Activated naive CD8-positive, alpha-beta T cell treated with anti-CD3 and anti-CD28 coated beads for 36 hours (primary cell): ENCODE results near the gene OLFML2B. TPM values are rescaled to one million over a fixed set of nuclear protein-coding genes. Genes with fewer than 3 reads are reported as not detected.

Experiments used
- DNase-seq: peaks from one replicate; pipeline ENCODE4 v3.0.0; 2021
- H3K27ac Mint-ChIP-seq: one replicate; pipeline ENCODE4 v1.8.0; 2022; ENCODE audit warnings: mild to moderate bottlenecking, moderate library complexity, mixed read lengths
- H3K27me3 Mint-ChIP-seq: one replicate; pipeline ENCODE4 v1.8.0; 2022; ENCODE audit warnings: mild to moderate bottlenecking, mixed read lengths
- H3K36me3 Mint-ChIP-seq: one replicate; pipeline ENCODE4 v1.8.0; 2021; ENCODE audit warnings: mild to moderate bottlenecking, mixed read lengths
- H3K4me1 Mint-ChIP-seq: one replicate; pipeline ENCODE4 v1.8.0; 2021; ENCODE audit warnings: mixed read lengths
- H3K4me3 Mint-ChIP-seq: one replicate; pipeline ENCODE4 v1.8.0; 2022; ENCODE audit warnings: mild to moderate bottlenecking, moderate library complexity, mixed read lengths
- H3K9me3 Mint-ChIP-seq: one replicate; pipeline ENCODE4 v1.8.0; 2022; ENCODE audit warnings: mixed read lengths
- total RNA-seq, 2 experiments: library from RNA; stranded (reverse); gene quantifications; one replicate each; pipeline ENCODE4 v1.2.3, GENCODE V29; 2021

Gene OLFML2B
- total RNA-seq, 2 experiments from 2014 or later = 0.12 TPM; not detected in 1

- Mint-ChIP-seq H3K9me3 (no peaks in the 10 kb centered on the region), H3K27ac (no peak overlapping the region), H3K4me1 (peaks cover 8% of the 10 kb centered on the region), H3K4me3 (no peak overlapping the region), H3K27me3 (peaks cover 4% of the 10 kb centered on the region), H3K36me3 (no peaks in the 10 kb centered on the region)
- no peak for DNase-seq
Observed at GRCh38 chr1:162003830-162004215, 19.8 kb downstream of the OLFML2B start.

GRCh38 chr1:162003061-162003829 lies 20.4 kb downstream of the OLFML2B start:
- H3K36me3 Mint-ChIP-seq = no peaks in the 10 kb centered on the region
- no peak for DNase-seq
- H3K27ac Mint-ChIP-seq = no peak overlapping the region
- no peak overlapping the region for H3K4me3 Mint-ChIP-seq
- H3K27me3 Mint-ChIP-seq = peaks cover 4% of the 10 kb centered on the region
- peaks cover 8% of the 10 kb centered on the region for H3K4me1 Mint-ChIP-seq
- no peaks in the 10 kb centered on the region for H3K9me3 Mint-ChIP-seq

- peaks cover 8% of the 10 kb centered on the region for H3K4me1 Mint-ChIP-seq
- H3K27me3 Mint-ChIP-seq = peaks cover 4% of the 10 kb centered on the region
- no peaks in the 10 kb centered on the region for H3K36me3 Mint-ChIP-seq
- H3K27ac Mint-ChIP-seq = no peak overlapping the region
- no peak for DNase-seq
- no peaks in the 10 kb centered on the region for H3K9me3 Mint-ChIP-seq
- no peak overlapping the region for H3K4me3 Mint-ChIP-seq
Observed at GRCh38 chr1:162000053-162000420, 23.6 kb downstream of the OLFML2B start.

- Mint-ChIP-seq H3K27me3 (peaks cover 4% of the 10 kb centered on the region), H3K9me3 (no peaks in the 10 kb centered on the region), H3K4me3 (no peak overlapping the region), H3K27ac (no peak overlapping the region), H3K4me1 (peaks cover 4% of the 10 kb centered on the region), H3K36me3 (no peaks in the 10 kb centered on the region)
- DNase-seq = no peak
Observed at GRCh38 chr1:161999301-162000052, 24.2 kb downstream of the OLFML2B start.

- Mint-ChIP-seq H3K27ac (no peak overlapping the region), H3K9me3 (no peaks in the 10 kb centered on the region), H3K4me3 (no peak overlapping the region)
Observed at GRCh38 chr1:161998811-161999210, 24.9 kb downstream of the OLFML2B start.

GRCh38 chr1:161997152-161997551 lies 26.5 kb downstream of the OLFML2B start:
- H3K4me3 Mint-ChIP-seq = no peak overlapping the region
- no peaks in the 10 kb centered on the region for H3K4me1 Mint-ChIP-seq
- no peak for DNase-seq
- H3K36me3 Mint-ChIP-seq = no peaks in the 10 kb centered on the region
- H3K27me3 Mint-ChIP-seq = no peaks in the 10 kb centered on the region
- no peak overlapping the region for H3K27ac Mint-ChIP-seq
- peaks cover 5% of the 10 kb centered on the region for H3K9me3 Mint-ChIP-seq

More at GRCh38 chr1:161998811-161999210, 24.9 kb downstream of the OLFML2B start:
- DNase-seq = no peak
- Mint-ChIP-seq H3K4me1 (no peaks in the 10 kb centered on the region), H3K27me3 (peaks cover 4% of the 10 kb centered on the region), H3K36me3 (no peaks in the 10 kb centered on the region)

GRCh38 chr1:161994175-161994668 lies 29.4 kb downstream of the OLFML2B start:
- H3K4me1 Mint-ChIP-seq = no peaks in the 10 kb centered on the region
- H3K27me3 Mint-ChIP-seq = no peaks in the 10 kb centered on the region
- no peak for DNase-seq
- peaks cover 5% of the 10 kb centered on the region for H3K9me3 Mint-ChIP-seq
- H3K27ac Mint-ChIP-seq = no peak overlapping the region
- no peaks in the 10 kb centered on the region for H3K36me3 Mint-ChIP-seq
- H3K4me3 Mint-ChIP-seq = no peak overlapping the region

GRCh38 chr1:161993576-161993975 lies 30.1 kb downstream of the OLFML2B start:
- H3K36me3 Mint-ChIP-seq = no peaks in the 10 kb centered on the region
- no peak overlapping the region for H3K27ac Mint-ChIP-seq
- DNase-seq = no peak
- no peak overlapping the region for H3K4me3 Mint-ChIP-seq
- peaks cover 5% of the 10 kb centered on the region for H3K9me3 Mint-ChIP-seq
- no peaks in the 10 kb centered on the region for H3K4me1 Mint-ChIP-seq
- H3K27me3 Mint-ChIP-seq = no peaks in the 10 kb centered on the region

GRCh38 chr1:161989786-161990185 lies 33.9 kb downstream of the OLFML2B start:
- Mint-ChIP-seq H3K9me3 (peaks cover 9% of the 10 kb centered on the region), H3K27ac (no peak overlapping the region), H3K4me1 (no peaks in the 10 kb centered on the region), H3K27me3 (no peaks in the 10 kb centered on the region), H3K4me3 (no peak overlapping the region), H3K36me3 (no peaks in the 10 kb centered on the region)
- no peak for DNase-seq

- no peak overlapping the region for H3K4me3 Mint-ChIP-seq
- H3K27ac Mint-ChIP-seq = no peak overlapping the region
- H3K9me3 Mint-ChIP-seq = peaks cover 9% of the 10 kb centered on the region
- H3K27me3 Mint-ChIP-seq = no peaks in the 10 kb centered on the region
- H3K36me3 Mint-ChIP-seq = no peaks in the 10 kb centered on the region
- no peaks in the 10 kb centered on the region for H3K4me1 Mint-ChIP-seq
- no peak for DNase-seq
Observed at GRCh38 chr1:161989108-161989507, 34.6 kb downstream of the OLFML2B start.

GRCh38 chr1:161988413-161988812 lies 35.3 kb downstream of the OLFML2B start:
- H3K36me3 Mint-ChIP-seq = no peaks in the 10 kb centered on the region
- H3K4me1 Mint-ChIP-seq = no peaks in the 10 kb centered on the region
- peaks cover 9% of the 10 kb centered on the region for H3K9me3 Mint-ChIP-seq
- no peaks in the 10 kb centered on the region for H3K27me3 Mint-ChIP-seq
- no peak for DNase-seq
- H3K4me3 Mint-ChIP-seq = no peak overlapping the region
- H3K27ac Mint-ChIP-seq = no peak overlapping the region

GRCh38 chr1:161987872-161988271 lies 35.8 kb downstream of the OLFML2B start:
- Mint-ChIP-seq H3K9me3 (peaks cover 7% of the 10 kb centered on the region), H3K27me3 (no peaks in the 10 kb centered on the region), H3K27ac (no peak overlapping the region), H3K36me3 (no peaks in the 10 kb centered on the region), H3K4me1 (no peaks in the 10 kb centered on the region), H3K4me3 (no peak overlapping the region)
- no peak for DNase-seq

GRCh38 chr1:161987303-161987702 lies 36.4 kb downstream of the OLFML2B start:
- Mint-ChIP-seq H3K4me1 (no peaks in the 10 kb centered on the region), H3K36me3 (no peaks in the 10 kb centered on the region), H3K27me3 (no peaks in the 10 kb centered on the region), H3K27ac (no peak overlapping the region), H3K4me3 (no peak overlapping the region), H3K9me3 (peaks cover 4% of the 10 kb centered on the region)
- DNase-seq = no peak

GRCh38 chr1:161986328-161986727 lies 37.3 kb downstream of the OLFML2B start:
- Mint-ChIP-seq H3K36me3 (no peaks in the 10 kb centered on the region), H3K4me3 (no peak overlapping the region), H3K27me3 (no peaks in the 10 kb centered on the region), H3K9me3 (peaks cover 4% of the 10 kb centered on the region), H3K4me1 (no peaks in the 10 kb centered on the region), H3K27ac (no peak overlapping the region)
- no peak for DNase-seq

GRCh38 chr1:161985301-161985822 lies 38.3 kb downstream of the OLFML2B start:
- no peaks in the 10 kb centered on the region for H3K36me3 Mint-ChIP-seq
- H3K4me1 Mint-ChIP-seq = no peaks in the 10 kb centered on the region

More at GRCh38 chr1:161985301-161985822, 38.3 kb downstream of the OLFML2B start:
- Mint-ChIP-seq H3K27ac (no peak overlapping the region), H3K9me3 (peaks cover 4% of the 10 kb centered on the region), H3K4me3 (no peak overlapping the region), H3K27me3 (no peaks in the 10 kb centered on the region)
- no peak for DNase-seq
